Colonic mucosa (tissue), 4 donors: ENCODE measurements around the gene AGRN. TPM values are rescaled to one million over a fixed set of nuclear protein-coding genes. Genes with fewer than 3 reads are reported as not detected.

Source experiments
- DNase-seq: peaks from one replicate; pipeline ENCODE4 v3.0.0-alpha.2; 2020
- H3K27ac ChIP-seq: fragments of 200-600 bp; one replicate; pipeline ENCODE4 v1.8.0; 2021
- H3K27me3 ChIP-seq: fragments of 200-600 bp; one replicate; pipeline ENCODE4 v1.8.0; 2021
- H3K36me3 ChIP-seq: fragments of 200-600 bp; one replicate; pipeline ENCODE4 v1.8.0; 2021
- H3K4me1 ChIP-seq: fragments of 200-600 bp; one replicate; pipeline ENCODE4 v1.8.0; 2021; ENCODE audit warnings: mild to moderate bottlenecking
- H3K4me3 ChIP-seq: fragments of 200-600 bp; one replicate; pipeline ENCODE4 v1.8.0; 2021
- H3K9ac ChIP-seq, 2 donors: one replicate each; pipeline ENCODE4 v1.7.0; 2013; ENCODE audit warnings: control low read depth in 2 of 2, low read depth in 2 of 2, low read length in 2 of 2
- H3K9me3 ChIP-seq: fragments of 200-600 bp; one replicate; pipeline ENCODE4 v1.8.0; 2021
- intact Hi-C: fragments of 100-400 bp; cut with DNase I; formaldehyde crosslinking; loops from one replicate; pipeline ENCODE4 v1.14.1; 2022
- total RNA-seq, 2 donors: library from RNA; stranded (reverse); fragmentation: NEBNext Ultra II Directional in 1 of 2; extraction: Animal tissue kit (Norgen Biotek cat#: 25700) in 1 of 2; gene quantifications; one replicate each; pipeline ENCODE4 v1.2.1, GENCODE V29; 2021
- TF ChIP-seq, protein P1 (sequence below): fragments of 200-600 bp; IDR thresholded peaks from one replicate; pipeline ENCODE4 v1.8.0; 2022; ENCODE audit warnings: antibody characterized with exemption, mild to moderate bottlenecking
- donor health status: healthy.
- donor health status: DM: no; HTN: no; CAD: no.
- donor health status: DM: no; HTN: no; CAD: no.

AGRN gene
- total RNA-seq, 2 donors from 2014 or later = 68.1 to 106 TPM

DNA sequence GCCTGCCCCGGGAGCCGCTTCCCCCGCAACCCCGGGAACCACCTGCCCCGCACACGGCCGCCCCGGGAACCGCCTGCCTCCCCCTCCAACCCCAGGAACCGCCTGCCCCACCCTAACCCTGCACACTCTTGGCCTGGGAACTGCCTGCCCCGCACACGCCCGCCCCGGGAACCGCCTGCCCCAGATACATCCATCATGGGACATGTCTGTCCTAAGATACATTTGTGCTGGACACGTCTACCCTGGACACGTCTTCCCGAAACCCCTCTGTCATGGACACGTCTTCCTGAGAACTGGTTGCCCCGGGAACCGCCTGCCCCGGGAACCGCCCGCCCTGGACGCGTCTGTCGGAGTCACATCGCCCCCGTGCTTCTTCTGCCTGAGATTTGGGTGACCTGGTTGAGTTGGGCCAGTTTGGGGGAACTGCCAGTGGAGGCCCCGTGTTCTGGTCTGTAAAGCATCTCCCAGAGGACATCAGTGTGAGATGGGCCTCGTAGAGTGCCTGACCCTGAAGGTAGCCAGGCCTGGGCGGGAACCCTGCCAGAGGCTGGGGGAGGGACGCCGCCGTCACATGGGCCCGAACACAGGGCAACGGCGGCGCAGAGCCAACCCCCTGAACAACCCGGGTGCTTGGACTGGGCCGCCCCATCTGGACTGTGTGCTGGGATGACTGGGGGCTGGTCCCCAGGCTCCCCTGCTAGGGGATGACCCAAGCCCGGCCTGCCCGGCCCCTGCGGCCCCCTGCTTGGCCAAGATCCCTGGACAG lies 41.7 kb upstream of the AGRN start:
- peaks cover 3% of the 10 kb centered on the region for H3K4me1 ChIP-seq
- peaks cover 8% of the 10 kb centered on the region for H3K27me3 ChIP-seq
- no peak for DNase-seq
- no peaks in the 10 kb centered on the region for H3K36me3 ChIP-seq
- no peak overlapping the region for H3K9ac ChIP-seq
- H3K4me3 ChIP-seq = no peak overlapping the region
- intact Hi-C loops = no loop called here
- H3K9me3 ChIP-seq = no peaks in the 10 kb centered on the region
- H3K27ac ChIP-seq = no peak overlapping the region
- TF ChIP-seq, protein P1, sequence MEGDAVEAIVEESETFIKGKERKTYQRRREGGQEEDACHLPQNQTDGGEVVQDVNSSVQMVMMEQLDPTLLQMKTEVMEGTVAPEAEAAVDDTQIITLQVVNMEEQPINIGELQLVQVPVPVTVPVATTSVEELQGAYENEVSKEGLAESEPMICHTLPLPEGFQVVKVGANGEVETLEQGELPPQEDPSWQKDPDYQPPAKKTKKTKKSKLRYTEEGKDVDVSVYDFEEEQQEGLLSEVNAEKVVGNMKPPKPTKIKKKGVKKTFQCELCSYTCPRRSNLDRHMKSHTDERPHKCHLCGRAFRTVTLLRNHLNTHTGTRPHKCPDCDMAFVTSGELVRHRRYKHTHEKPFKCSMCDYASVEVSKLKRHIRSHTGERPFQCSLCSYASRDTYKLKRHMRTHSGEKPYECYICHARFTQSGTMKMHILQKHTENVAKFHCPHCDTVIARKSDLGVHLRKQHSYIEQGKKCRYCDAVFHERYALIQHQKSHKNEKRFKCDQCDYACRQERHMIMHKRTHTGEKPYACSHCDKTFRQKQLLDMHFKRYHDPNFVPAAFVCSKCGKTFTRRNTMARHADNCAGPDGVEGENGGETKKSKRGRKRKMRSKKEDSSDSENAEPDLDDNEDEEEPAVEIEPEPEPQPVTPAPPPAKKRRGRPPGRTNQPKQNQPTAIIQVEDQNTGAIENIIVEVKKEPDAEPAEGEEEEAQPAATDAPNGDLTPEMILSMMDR = no peak

DNA sequence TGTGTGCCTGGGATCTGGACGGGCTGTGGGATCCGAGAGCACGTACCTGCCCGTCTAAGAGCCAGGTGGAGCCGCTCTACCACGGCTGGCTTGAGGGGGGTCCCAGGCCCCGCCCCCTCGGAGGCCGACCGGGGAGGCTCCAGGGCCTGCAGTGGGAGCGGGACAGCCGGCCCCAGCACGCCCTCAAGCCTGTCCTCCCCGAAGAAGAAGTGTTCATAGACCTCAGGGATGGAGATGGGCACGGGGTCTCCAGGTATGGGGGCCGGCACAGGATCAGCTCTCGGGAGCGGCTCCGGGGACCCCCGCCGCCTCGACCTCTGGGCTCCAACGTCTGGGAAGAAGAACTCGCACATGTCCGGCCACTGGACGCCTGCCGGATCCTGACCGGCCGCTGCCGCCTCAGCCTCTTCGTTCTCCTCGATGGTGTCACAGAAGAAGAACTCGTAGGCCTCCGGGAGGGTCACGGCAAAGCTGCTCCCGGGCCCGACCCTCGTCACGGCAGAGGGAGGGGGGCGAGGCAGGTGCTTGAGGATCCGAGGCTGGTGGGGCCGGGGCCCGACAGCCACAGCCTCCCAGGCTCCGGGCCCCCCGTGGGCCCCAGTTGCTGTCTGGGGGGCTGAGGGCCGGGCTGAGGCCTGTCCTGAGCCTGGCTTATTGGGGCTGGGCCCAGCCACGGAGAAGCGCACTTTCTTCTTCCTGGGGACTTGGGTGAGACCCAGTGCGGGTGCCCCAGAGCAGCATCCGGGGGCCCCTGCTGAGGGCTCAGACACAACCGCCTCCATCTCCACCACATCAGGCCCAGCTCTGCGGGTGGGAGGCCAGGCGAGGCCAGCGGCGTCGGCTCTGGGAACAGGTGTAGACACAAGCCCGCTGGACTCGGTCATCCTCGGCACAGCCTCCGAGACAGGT lies 40.8 kb upstream of the AGRN start:
- no peak for DNase-seq
- H3K4me3 ChIP-seq = no peak overlapping the region
- H3K27ac ChIP-seq = no peak overlapping the region
- no peaks in the 10 kb centered on the region for H3K36me3 ChIP-seq
- H3K27me3 ChIP-seq = peaks cover 4% of the 10 kb centered on the region
- intact Hi-C loops = no loop called here
- peaks cover 3% of the 10 kb centered on the region for H3K4me1 ChIP-seq
- H3K9me3 ChIP-seq = no peaks in the 10 kb centered on the region
- no peak overlapping the region for H3K9ac ChIP-seq
- TF ChIP-seq, protein P1 = no peak

DNA sequence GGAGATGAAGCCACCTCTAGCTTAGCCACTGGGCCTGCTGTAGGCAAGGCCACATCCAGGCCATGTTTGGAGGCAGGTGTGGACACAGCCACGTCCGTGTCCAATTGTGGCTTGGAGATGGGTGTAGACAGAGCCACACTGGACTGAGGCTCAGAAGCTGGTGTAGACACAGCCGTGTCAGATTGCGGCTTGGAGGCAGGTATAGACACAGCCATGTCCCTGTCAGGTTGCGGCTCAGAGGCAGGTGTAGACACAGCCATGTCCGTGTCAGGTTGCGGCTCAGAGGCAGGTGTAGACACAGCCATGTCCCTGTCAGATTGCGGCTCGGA lies 40.2 kb upstream of the AGRN start:
- Histone ChIP-seq H3K27me3 (peaks cover 4% of the 10 kb centered on the region), H3K36me3 (no peaks in the 10 kb centered on the region), H3K27ac (no peak overlapping the region), H3K9me3 (no peaks in the 10 kb centered on the region), H3K4me1 (peaks cover 3% of the 10 kb centered on the region), H3K9ac (no peak overlapping the region), H3K4me3 (no peak overlapping the region)
- TF ChIP-seq, protein P1 = no peak
- intact Hi-C loops = loop anchor here (5.0 to 10.0 kb wide), 2 partner anchors 83 to 315 kb away; no protein-coding TSS in a partner anchor
- DNase-seq = no peak

DNA sequence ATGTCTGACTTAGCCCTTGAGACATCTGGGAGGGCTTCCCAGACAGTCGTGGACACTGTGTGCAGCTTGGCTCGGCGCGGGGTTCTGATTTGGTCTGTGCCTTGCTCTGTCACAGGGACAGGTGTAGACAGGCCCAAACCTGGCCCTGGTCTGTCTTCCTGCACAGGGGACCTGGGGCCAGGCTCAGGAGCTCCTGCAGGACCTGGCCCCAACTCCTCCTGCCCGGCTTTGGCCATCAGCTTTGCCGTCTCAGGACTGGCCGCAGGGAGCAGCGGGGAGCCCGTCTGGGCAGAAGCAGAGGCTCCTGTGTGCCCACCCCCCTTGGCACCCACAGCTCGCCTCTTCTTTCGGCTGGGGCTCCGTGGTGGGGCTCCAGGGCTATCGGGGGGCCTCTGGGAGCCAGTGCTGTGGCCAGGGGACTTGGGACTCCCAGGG lies 39.8 kb upstream of the AGRN start:
- peaks cover 4% of the 10 kb centered on the region for H3K27me3 ChIP-seq
- intact Hi-C loops = loop anchor here (5.0 to 10.0 kb wide), 2 partner anchors 82 to 315 kb away; no protein-coding TSS in a partner anchor
- TF ChIP-seq, protein P1 = no peak
- no peaks in the 10 kb centered on the region for H3K9me3 ChIP-seq
- no peak overlapping the region for H3K9ac ChIP-seq
- peaks cover 3% of the 10 kb centered on the region for H3K4me1 ChIP-seq
- no peaks in the 10 kb centered on the region for H3K36me3 ChIP-seq
- no peak overlapping the region for H3K27ac ChIP-seq
- H3K4me3 ChIP-seq = no peak overlapping the region
- no peak for DNase-seq

DNA sequence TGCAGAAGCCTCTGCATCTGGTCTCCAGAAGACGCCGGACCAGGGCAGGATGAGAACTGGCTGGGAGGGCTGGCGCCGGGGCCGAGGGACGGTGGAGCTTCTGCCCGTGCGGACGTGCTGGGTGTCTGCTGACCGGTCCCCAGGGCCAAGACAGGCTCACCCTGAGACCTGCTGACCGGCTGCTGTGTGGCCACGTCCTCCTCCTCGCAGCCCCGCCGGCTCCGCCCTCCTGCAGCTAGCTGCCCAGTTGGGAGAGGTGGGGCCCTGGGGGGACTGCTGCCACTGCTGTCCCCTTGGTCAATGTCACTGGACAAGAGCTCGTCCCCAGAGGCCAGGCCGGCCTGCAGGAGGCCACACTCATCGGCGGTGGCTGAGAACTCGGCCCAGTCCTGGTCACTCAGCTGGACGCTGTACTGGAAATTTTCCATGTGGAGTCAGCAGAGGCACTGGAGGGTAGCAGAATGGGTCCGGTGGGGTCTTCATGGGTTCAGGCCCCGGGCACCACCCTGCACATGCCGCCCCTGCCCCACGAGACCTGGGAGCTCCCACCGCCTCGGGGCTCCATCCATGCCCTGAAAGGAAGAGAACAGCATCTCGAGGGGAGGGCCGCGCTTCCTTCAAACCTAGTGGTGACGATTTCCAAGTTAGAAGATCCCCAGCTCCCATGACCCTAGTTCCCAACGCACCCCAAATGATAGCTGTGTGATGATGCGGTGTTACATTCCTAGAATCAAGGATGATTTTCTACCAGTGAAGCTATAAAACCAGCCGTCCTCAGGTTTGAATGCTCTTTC lies 39.1 kb upstream of the AGRN start:
- peaks cover 6% of the 10 kb centered on the region for H3K27me3 ChIP-seq
- TF ChIP-seq, protein P1 = no peak
- intact Hi-C loops = loop anchor here (5.0 to 10.0 kb wide), 2 partner anchors 82 to 314 kb away; no protein-coding TSS in a partner anchor
- no peak overlapping the region for H3K27ac ChIP-seq
- H3K36me3 ChIP-seq = no peaks in the 10 kb centered on the region
- H3K4me1 ChIP-seq = peaks cover 3% of the 10 kb centered on the region
- H3K9ac ChIP-seq = no peak overlapping the region
- H3K9me3 ChIP-seq = no peaks in the 10 kb centered on the region
- DNase-seq = no peak
- H3K4me3 ChIP-seq = no peak overlapping the region
